HG02571 (cell line): ENCODE results near the gene EPB41L5.

Experiments used
- ATAC-seq: cut with Tn5 transposase; IDR thresholded peaks from one replicate; pipeline ENCODE4 v1.9.1; 2021; ENCODE audit warnings: mild to moderate bottlenecking, moderate library complexity; ENCODE audit not compliant: unreplicated experiment

The EPB41L5 gene

DNA sequence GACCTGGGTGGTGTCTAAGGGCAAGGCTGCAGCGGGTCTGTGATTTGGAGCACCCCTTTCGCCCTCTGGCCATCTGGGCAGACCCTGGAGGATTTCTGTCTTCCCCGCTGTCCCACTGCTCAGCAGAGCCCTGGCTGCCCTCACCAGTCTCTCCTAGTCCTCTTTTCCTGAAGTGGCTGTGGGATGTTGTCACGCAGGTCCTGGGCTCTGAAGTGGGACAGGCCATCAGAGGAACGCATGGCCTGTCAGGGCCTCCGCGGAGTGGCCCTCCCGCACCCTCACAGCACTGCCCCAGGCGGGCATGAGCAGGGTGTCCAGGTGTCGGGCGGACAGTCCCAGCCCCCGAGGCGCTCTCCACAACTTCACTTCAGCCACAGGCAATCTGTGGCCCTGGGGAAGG is 211.4 kb downstream of the EPB41L5 start:
- ATAC-seq = no peak

DNA sequence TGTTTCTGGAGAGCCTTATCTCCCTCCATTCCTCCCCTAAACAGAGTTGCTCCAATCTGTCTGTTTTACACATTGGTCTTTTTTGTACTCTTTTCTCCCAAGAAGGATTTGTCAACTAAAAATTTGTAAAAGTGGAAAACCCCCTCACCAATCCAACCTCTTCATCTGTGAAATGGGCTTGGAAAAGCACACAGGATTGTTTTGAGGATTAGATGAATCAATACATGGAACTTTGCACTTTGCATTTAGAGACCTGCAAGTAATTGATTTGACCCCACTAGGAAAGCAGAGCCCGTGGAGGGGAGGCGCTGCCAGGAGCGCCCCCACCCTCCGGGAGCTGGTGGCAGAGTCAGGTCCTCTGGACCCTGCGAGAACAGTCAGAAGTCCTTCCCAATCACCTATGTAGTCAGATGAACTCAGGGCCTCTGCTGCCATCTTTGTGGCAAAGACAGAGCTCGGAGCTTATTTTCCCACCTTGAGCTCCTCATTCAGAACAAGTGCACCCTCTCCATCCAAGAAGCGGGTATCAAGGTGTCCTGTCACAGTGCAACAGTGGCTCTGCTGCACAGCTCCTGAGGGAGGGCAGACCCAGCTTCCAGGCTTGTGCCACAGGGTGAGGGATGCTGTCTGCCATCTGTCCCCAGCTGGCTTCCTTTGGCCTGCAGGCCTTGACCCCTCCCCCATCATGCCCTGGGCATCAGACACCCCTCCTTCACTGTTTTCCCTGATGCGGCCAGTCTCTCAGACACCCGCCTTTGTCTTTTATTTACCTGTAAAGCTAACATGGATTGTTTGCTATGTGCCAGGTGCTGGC is 212.1 kb downstream of the EPB41L5 start:
- no peak for ATAC-seq

DNA sequence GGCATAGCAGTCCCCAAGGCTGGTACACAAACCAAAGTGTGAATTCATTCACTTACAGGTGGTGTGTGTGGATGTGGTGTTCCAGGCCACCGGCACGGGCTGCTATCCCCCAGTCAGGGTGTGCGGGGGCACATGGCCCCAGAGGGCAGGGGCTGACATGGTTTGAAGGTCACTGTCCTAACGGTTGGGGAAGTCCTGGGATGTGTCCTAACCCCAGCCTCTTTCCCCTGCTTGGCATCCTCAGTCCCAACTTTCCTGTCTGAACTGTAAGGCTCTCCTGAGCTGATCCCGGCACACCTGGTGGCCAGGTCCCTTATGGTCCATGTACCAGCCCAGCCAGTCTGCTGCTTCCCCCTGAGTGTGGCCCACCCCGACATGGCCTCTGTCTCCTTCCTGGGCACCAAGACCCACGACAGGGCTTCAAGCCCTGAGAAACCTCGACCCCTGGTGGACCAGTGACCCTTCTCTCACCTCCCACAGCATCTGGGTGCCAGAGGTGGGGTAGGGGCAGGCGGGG is 212.7 kb downstream of the EPB41L5 start:
- ATAC-seq = no peak

DNA sequence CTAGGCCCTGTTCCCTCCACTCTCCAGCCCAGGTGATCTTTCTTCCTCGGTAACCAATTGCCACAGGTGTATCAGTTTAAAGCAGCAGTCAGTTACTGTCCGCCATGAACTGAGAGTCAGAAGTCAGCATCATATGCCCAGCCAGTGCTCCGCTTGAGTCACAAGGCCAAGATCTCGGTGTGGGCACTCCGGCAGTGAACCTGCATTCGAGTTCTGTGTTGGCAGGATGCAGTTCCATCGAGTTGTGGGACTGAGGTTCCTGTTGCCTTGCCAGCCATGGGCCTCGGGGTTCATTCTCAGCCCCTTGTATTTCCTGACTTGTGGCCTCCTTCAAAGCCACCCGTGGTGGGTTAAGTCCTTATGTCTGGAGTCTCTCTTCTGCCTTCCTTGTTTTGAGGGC is 213.4 kb downstream of the EPB41L5 start:
- no peak for ATAC-seq

DNA sequence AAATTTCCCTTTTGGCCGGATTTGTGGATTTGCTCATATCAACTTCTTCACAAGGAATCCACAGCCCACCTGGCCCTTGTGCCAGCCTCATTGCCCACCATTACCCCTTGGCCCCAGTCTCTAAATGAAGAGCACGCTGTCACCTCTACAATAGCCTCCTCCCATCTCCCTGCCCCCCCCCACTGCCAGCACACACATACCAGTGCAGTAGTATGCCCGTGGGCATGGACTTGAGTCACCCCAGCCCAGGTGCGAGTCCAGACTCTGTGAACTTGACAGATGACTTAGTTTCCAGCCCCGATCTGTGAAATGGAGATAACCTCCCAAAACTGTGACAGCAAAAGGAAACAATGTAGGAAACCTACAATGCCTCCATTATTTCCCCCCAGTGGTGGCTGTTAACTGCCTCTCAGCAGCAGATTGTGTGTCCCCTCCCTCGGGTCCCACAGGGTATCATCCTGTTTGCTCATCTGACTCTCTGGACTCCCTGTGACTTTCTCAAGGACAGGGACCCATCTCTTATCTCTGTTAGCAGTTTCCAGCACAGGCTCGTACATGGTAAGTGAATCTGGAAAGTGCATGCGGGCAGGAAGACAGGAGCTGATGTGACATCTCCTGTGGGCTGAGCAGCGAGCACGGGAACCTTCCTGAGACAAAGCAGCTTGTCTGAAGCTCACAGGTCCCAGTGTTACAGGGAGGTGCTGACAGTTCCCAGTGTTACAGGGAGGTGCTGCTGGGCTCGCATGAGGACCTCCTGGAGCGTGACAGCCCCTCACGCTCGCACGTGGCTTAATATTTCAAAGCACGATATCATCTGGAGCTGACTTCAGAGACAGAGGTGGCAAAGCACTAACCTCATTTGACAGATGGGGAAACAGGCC is 214.5 kb downstream of the EPB41L5 start:
- ATAC-seq = no peak

DNA sequence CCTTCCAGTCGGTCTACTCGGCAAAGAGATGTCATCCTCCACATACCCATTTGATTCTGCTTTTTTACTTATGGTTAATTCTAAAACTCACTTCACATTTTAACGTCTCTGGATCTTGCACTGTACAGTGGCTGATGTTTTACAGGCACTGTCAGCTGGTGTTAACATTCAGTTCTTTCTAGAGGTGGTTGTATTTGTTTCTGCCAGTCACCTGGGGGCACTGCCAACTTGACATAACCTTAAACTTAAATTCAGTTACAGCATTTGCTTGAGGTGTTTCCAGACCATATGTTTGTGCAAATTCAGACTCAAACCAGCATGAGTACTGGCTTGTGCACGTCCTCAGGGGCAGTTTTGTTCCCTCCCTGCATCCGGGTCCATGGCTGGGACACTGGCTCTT is 215.6 kb downstream of the EPB41L5 start:
- ATAC-seq = no peak
